ENCODE measurements around the gene DPY19L2. TPM values are rescaled to one million over a fixed set of nuclear protein-coding genes. Genes with fewer than 3 reads are reported as not detected.
"Not testable (repeated sequence)": the region's sequence is repeated elsewhere in the genome, so short reads cannot be mapped to it uniquely, and the experiment has no call there.

DPY19L2 gene
- total RNA-seq, 1 donor from 2014 or later: 14.7 TPM

DNA sequence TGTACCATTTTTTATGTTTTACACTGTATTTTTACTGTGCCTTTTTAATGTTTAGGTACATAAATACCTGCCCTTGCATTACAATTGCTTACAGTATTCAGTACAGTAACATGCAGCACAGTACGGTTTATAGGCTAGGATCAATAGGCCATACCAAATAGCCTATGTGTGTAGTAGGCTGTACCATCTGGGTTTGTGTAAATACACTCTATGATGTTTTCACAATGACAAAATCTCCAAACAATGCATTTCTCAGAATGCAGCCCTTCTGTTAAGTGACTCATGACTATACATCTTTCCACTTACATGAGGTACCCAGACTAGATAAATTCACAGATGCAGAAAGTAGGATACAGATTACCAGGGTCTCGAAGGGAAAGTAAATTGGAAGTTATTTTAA is 43.0 kb upstream of the DPY19L2 start:
- not testable (repeated sequence) for H3K27ac ChIP-seq; H3K27ac Mint-ChIP-seq; H3K4me2 ChIP-seq; H3K4me3 ChIP-seq; H3K4me1 Mint-ChIP-seq; H3K9me3 ChIP-seq (ENCODE audit: low read depth); H3K27me3 ChIP-seq; H3K9ac ChIP-seq; H3K36me3 Mint-ChIP-seq; H3K79me2 ChIP-seq (ENCODE audit: low read depth); H3K36me3 ChIP-seq; H3K4me1 ChIP-seq; H3K27me3 Mint-ChIP-seq (ENCODE audit: insufficient read depth, low read depth); H4K20me1 ChIP-seq (ENCODE audit: low read depth); DNase-seq (ENCODE audit: low spot score); H3K9me3 Mint-ChIP-seq; H3K4me3 Mint-ChIP-seq; H3F3A ChIP-seq (ENCODE audit: low read depth); H2AFZ ChIP-seq (replicated peaks)

DNA sequence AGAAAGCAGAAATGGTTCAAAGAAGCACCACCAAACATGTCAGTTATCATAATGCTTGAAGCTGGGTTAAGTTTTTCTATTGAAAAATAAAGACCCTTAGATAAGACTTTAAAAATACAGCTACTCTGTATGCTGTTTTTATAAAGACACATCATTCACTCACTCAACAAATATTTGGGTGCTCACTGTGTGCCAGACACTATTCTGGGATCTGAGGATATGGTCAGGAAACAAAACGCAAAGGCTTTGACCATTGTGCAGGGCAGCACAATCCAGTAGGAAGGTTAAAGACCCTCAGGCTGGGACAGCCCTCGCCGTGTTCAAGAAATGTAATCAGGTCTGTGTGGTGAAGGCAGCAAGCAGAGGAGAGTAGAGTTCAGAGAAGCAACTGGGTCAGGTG is 38.0 kb upstream of the DPY19L2 start:
- Histone ChIP-seq H3K79me2 (ENCODE audit: low read depth) (no peaks in the 10 kb centered on the region), H3K4me2 (no peak overlapping the region), H3K9ac (no peak overlapping the region), H3F3A (ENCODE audit: low read depth) (no peaks in the 10 kb centered on the region), H3K4me3 (no peak overlapping the region), H3K36me3 (no peaks in the 10 kb centered on the region), H4K20me1 (ENCODE audit: low read depth) (no peaks in the 10 kb centered on the region), H3K27ac (no peak overlapping the region), H3K4me1 (no peaks in the 10 kb centered on the region), H3K9me3 (ENCODE audit: low read depth) (no peaks in the 10 kb centered on the region), H2AFZ (replicated peaks) (no peak overlapping the region), H3K27me3 (no peaks in the 10 kb centered on the region)
- H3K9me3 Mint-ChIP-seq: no peaks in the 10 kb centered on the region
- no peaks in the 10 kb centered on the region for H3K27me3 Mint-ChIP-seq (ENCODE audit: insufficient read depth, low read depth)
- no peaks in the 10 kb centered on the region for H3K4me1 Mint-ChIP-seq
- no peak overlapping the region for H3K27ac Mint-ChIP-seq
- no peak for DNase-seq (ENCODE audit: low spot score)
- no peaks in the 10 kb centered on the region for H3K36me3 Mint-ChIP-seq
- no peak overlapping the region for H3K4me3 Mint-ChIP-seq
- TF ChIP-seq, protein P1, sequence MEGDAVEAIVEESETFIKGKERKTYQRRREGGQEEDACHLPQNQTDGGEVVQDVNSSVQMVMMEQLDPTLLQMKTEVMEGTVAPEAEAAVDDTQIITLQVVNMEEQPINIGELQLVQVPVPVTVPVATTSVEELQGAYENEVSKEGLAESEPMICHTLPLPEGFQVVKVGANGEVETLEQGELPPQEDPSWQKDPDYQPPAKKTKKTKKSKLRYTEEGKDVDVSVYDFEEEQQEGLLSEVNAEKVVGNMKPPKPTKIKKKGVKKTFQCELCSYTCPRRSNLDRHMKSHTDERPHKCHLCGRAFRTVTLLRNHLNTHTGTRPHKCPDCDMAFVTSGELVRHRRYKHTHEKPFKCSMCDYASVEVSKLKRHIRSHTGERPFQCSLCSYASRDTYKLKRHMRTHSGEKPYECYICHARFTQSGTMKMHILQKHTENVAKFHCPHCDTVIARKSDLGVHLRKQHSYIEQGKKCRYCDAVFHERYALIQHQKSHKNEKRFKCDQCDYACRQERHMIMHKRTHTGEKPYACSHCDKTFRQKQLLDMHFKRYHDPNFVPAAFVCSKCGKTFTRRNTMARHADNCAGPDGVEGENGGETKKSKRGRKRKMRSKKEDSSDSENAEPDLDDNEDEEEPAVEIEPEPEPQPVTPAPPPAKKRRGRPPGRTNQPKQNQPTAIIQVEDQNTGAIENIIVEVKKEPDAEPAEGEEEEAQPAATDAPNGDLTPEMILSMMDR (IDR thresholded peaks at IDR 0.05): no peak
- no peak for TF ChIP-seq EZH2phosphoT487 (IDR thresholded peaks at IDR 0.05)
- no peak for TF ChIP-seq EZH2 (IDR thresholded peaks at IDR 0.05)

DNA sequence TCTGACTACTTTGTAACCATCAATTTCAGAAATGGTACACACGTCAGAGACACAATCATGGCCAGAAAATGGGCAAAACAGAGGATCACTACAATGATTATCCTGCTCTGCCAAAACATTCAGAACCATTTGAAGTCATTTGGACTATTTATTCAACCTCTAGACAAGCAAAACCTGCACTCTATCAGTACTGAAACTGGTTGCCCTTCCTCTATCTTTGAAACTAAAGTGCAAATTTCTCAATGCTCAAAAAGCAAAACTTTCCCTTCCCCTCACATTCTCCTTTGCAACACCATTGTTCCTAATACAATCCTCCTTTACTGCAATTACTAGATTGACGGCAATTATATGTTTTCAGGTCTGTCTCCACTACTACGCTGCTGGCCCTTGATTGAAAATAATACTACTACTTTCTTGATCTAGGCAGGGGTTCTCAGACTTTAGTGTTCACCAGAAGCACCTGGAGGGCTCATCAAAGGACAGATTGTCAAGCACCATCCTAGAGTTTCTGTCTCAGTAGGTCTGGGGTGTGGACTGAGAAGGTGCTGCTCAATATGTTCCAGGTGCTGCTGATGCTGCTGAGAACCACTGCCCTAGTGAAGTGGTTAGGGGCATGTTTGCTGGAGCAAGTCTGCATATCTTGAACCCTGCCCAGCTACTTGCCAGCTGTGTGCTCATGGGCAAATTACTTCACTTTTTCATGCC is 31.5 kb upstream of the DPY19L2 start:
- H3K9me3 ChIP-seq (ENCODE audit: low read depth); H3K9me3 Mint-ChIP-seq; H3K9ac ChIP-seq; H3K4me3 Mint-ChIP-seq; H3K27ac ChIP-seq; H4K20me1 ChIP-seq (ENCODE audit: low read depth); H3K27ac Mint-ChIP-seq; H3K4me2 ChIP-seq; H3K4me1 Mint-ChIP-seq; H3K36me3 ChIP-seq; H3K27me3 Mint-ChIP-seq (ENCODE audit: insufficient read depth, low read depth); H3K27me3 ChIP-seq; H2AFZ ChIP-seq (replicated peaks); H3K4me3 ChIP-seq; H3F3A ChIP-seq (ENCODE audit: low read depth); H3K79me2 ChIP-seq (ENCODE audit: low read depth); H3K36me3 Mint-ChIP-seq; DNase-seq (ENCODE audit: low spot score); H3K4me1 ChIP-seq: not testable (repeated sequence)

DNA sequence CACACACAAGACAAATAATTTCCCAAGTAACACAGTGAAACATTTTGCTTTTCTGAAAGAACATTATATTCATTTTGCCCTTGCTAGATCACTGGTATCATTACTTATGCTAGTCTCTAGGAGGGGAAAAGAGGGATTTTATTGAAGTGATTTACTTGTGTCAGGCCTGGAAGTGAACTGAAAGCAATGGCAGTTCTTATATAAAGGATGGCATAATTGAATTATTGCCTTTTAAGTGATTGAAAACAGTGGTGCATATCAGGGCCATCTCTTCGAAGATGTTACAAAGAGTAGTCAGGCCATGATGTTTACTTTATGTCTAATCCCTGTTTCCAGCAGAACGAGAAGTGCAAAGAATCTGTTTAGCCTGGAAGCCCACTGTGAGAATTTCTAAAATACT is 30.7 kb upstream of the DPY19L2 start:
- H3F3A ChIP-seq (ENCODE audit: low read depth); H3K36me3 Mint-ChIP-seq; H3K4me1 ChIP-seq; H3K27ac Mint-ChIP-seq; H4K20me1 ChIP-seq (ENCODE audit: low read depth); H3K36me3 ChIP-seq; H3K27me3 Mint-ChIP-seq (ENCODE audit: insufficient read depth, low read depth); H3K79me2 ChIP-seq (ENCODE audit: low read depth); H3K4me1 Mint-ChIP-seq; DNase-seq (ENCODE audit: low spot score); H2AFZ ChIP-seq (replicated peaks); H3K27ac ChIP-seq; H3K9me3 Mint-ChIP-seq; H3K4me2 ChIP-seq; H3K4me3 Mint-ChIP-seq; H3K9me3 ChIP-seq (ENCODE audit: low read depth); H3K27me3 ChIP-seq; H3K9ac ChIP-seq; H3K4me3 ChIP-seq: not testable (repeated sequence)

DNA sequence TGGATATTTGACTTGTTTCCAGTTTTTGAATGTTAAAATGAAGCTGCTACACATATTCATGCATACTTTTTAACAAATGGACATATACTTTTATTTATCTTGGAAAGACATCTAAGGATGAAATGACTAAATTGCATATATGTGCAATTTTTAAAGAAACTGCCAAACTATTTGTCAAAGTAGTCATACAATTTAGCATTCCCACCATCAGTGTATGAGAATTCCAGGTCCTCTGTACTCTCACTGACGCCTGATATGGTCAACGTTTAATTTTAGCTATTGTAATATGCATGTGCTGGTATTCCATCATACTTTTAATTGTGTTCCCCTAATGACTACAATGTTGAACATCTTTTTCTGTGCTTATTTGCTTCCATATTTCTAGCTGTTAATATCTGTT is 22.5 kb upstream of the DPY19L2 start:
- not testable (repeated sequence) for H3K9me3 Mint-ChIP-seq; H3K4me2 ChIP-seq; H3K4me3 ChIP-seq; H3F3A ChIP-seq (ENCODE audit: low read depth); H3K79me2 ChIP-seq (ENCODE audit: low read depth); H3K9me3 ChIP-seq (ENCODE audit: low read depth); H3K27ac ChIP-seq; H3K4me1 Mint-ChIP-seq; H3K9ac ChIP-seq; H3K4me3 Mint-ChIP-seq; H3K36me3 Mint-ChIP-seq; H3K36me3 ChIP-seq; H4K20me1 ChIP-seq (ENCODE audit: low read depth); H3K27me3 ChIP-seq; H2AFZ ChIP-seq (replicated peaks); H3K27me3 Mint-ChIP-seq (ENCODE audit: insufficient read depth, low read depth); H3K27ac Mint-ChIP-seq; H3K4me1 ChIP-seq; DNase-seq (ENCODE audit: low spot score)

DNA sequence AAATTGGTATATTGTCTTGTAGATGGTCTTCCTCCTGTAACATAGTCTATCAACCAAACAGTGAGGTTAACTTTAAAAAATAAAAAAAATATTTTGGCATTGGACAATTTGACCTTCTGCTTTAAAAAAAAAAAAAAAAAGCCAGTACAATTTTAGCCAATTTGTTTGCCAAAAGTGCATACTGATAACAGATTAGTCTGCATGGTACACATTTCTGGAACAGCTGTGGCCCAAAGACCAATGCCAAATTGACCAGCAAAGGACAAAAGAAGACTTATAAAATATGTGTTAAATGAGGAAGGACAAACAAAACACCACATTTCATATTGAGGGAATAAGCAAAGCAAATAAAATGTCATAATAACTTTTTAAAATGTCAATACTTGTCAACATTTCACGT is 20.8 kb upstream of the DPY19L2 start:
- H3K36me3 ChIP-seq; H3K4me1 ChIP-seq; H3K9me3 ChIP-seq (ENCODE audit: low read depth); H3K79me2 ChIP-seq (ENCODE audit: low read depth); H3F3A ChIP-seq (ENCODE audit: low read depth); H3K4me1 Mint-ChIP-seq; H3K9me3 Mint-ChIP-seq; H3K9ac ChIP-seq; DNase-seq (ENCODE audit: low spot score); H3K4me3 Mint-ChIP-seq; H3K4me3 ChIP-seq; H3K27ac Mint-ChIP-seq; H3K4me2 ChIP-seq; H4K20me1 ChIP-seq (ENCODE audit: low read depth); H3K27me3 Mint-ChIP-seq (ENCODE audit: insufficient read depth, low read depth); H2AFZ ChIP-seq (replicated peaks); H3K27me3 ChIP-seq; H3K36me3 Mint-ChIP-seq; H3K27ac ChIP-seq: not testable (repeated sequence)

DNA sequence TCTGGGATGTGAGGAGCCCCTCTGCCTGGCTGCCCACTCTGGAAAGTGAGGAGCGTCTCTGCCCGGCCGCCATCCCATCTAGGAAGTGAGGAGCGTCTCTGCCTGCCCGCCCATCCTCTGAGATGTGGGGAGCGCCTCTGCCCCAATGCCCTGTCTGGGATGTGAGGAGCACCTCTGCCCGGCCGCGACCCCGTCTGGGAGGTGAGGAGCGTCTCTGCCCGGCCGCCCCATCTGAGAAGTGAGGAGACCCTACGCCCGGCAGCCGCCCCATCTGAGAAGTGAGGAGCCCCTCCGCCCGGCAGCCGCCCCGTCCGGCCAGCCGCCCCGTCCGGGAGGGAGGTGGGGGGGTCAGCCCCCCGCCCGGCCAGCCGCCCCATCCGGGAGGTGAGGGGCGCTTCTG is 18.3 kb upstream of the DPY19L2 start:
- not testable (repeated sequence) for H3K27ac Mint-ChIP-seq; H3K9me3 ChIP-seq (ENCODE audit: low read depth)

More for the DNA sequence above, 18.3 kb upstream of the DPY19L2 start:
- H3K79me2 ChIP-seq (ENCODE audit: low read depth); H3K4me3 ChIP-seq; H3K4me1 Mint-ChIP-seq; DNase-seq (ENCODE audit: low spot score); H3K36me3 Mint-ChIP-seq; H3K4me2 ChIP-seq; H3F3A ChIP-seq (ENCODE audit: low read depth); H4K20me1 ChIP-seq (ENCODE audit: low read depth); H2AFZ ChIP-seq (replicated peaks); H3K9me3 Mint-ChIP-seq; H3K9ac ChIP-seq; H3K27ac ChIP-seq; H3K27me3 Mint-ChIP-seq (ENCODE audit: insufficient read depth, low read depth); H3K36me3 ChIP-seq; H3K27me3 ChIP-seq; H3K4me3 Mint-ChIP-seq; H3K4me1 ChIP-seq: not testable (repeated sequence)

Measured in neural progenitor cell (in vitro differentiated cells).